ENCODE measurements around the gene GINS3.
"Not testable (repeated sequence)": the region's sequence is repeated elsewhere in the genome, so short reads cannot be mapped to it uniquely, and the experiment has no call there.

GINS3 gene

DNA sequence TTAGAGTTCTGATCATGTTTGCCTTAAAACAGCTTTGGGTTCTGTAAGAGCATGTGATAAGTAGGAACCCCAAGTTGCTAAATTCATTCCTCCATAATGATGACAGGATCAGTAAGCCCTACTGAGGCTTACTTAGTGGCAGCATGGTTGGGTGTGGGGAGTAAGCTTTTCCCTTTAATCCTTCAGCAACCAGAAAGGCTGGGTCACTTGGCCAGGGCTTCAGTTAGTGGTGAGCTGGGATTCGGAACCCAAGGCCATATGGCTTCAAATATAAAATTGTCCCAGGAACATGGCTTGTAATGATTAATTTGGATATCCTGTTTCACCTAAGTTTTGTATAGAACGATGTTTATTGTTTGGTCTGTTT is 850 bp downstream of the GINS3 start:
- H3K4me2 ChIP-seq (ENCODE audit: low read depth, low read length, poor library complexity, severe bottlenecking) = peak overlapping the region; percentile 78
- H3K27me3 ChIP-seq (ENCODE audit: insufficient read depth, low read length, poor library complexity, severe bottlenecking) = peaks cover 27% of the 10 kb centered on the region
- H4K20me1 ChIP-seq (ENCODE audit: insufficient read depth, low read length, poor library complexity, severe bottlenecking) = no peaks in the 10 kb centered on the region
- peak overlapping the region; percentile 96 for H2AFZ ChIP-seq (ENCODE audit: low read length)
- H3K9me2 ChIP-seq (replicated peaks; ENCODE audit: low read depth, low read length) = no peaks in the 10 kb centered on the region
- no peak for TF ChIP-seq EZH2phosphoT487 (IDR thresholded peaks at IDR 0.05; ENCODE audit: borderline replicate concordance)
- TF ChIP-seq, protein P1, sequence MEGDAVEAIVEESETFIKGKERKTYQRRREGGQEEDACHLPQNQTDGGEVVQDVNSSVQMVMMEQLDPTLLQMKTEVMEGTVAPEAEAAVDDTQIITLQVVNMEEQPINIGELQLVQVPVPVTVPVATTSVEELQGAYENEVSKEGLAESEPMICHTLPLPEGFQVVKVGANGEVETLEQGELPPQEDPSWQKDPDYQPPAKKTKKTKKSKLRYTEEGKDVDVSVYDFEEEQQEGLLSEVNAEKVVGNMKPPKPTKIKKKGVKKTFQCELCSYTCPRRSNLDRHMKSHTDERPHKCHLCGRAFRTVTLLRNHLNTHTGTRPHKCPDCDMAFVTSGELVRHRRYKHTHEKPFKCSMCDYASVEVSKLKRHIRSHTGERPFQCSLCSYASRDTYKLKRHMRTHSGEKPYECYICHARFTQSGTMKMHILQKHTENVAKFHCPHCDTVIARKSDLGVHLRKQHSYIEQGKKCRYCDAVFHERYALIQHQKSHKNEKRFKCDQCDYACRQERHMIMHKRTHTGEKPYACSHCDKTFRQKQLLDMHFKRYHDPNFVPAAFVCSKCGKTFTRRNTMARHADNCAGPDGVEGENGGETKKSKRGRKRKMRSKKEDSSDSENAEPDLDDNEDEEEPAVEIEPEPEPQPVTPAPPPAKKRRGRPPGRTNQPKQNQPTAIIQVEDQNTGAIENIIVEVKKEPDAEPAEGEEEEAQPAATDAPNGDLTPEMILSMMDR (conservative IDR thresholded peaks at IDR 0.05; ENCODE audit: low read length) = no peak
- no peaks in the 10 kb centered on the region for H3F3A ChIP-seq (ENCODE audit: low read depth)
- peaks cover 24% of the 10 kb centered on the region for H3K79me2 ChIP-seq (ENCODE audit: insufficient read depth, low read length)
- H3K4me1 ChIP-seq (ENCODE audit: insufficient read depth, low read length, poor library complexity, severe bottlenecking) = peaks cover 16% of the 10 kb centered on the region
- no peaks in the 10 kb centered on the region for H3K9me3 ChIP-seq (ENCODE audit: insufficient read depth, low read depth, low read length)
- no peaks in the 10 kb centered on the region for H3K36me3 ChIP-seq (ENCODE audit: insufficient read depth, low read length)
- H3K9ac ChIP-seq (ENCODE audit: low read depth, low read length, poor library complexity, severe bottlenecking) = peak overlapping the region; percentile 87
- peak overlapping the region; percentile 95 for H3K4me3 ChIP-seq (ENCODE audit: low read length, poor library complexity, severe bottlenecking)

DNA sequence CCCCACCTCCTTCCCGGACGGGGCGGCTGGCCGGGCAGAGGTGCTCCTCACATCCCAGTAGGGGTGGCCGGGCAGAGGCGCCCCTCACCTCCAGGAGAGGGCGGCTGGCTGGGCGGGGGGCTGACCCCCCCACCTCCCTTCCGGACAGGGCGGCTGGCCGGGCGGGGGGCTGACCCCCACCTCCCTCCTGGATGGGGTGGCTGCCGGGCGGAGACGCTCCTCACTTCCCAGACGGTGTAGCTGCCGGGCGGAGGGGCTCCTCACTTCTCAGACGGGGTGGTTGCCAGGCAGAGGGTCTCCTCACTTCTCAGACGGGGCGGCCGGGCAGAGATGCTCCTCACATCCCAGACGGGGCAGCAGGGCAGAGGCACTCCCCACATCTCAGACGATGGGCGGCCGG is 4.6 kb downstream of the GINS3 start:
- H3K36me3 ChIP-seq (ENCODE audit: insufficient read depth, low read length) = not testable (repeated sequence)

DNA sequence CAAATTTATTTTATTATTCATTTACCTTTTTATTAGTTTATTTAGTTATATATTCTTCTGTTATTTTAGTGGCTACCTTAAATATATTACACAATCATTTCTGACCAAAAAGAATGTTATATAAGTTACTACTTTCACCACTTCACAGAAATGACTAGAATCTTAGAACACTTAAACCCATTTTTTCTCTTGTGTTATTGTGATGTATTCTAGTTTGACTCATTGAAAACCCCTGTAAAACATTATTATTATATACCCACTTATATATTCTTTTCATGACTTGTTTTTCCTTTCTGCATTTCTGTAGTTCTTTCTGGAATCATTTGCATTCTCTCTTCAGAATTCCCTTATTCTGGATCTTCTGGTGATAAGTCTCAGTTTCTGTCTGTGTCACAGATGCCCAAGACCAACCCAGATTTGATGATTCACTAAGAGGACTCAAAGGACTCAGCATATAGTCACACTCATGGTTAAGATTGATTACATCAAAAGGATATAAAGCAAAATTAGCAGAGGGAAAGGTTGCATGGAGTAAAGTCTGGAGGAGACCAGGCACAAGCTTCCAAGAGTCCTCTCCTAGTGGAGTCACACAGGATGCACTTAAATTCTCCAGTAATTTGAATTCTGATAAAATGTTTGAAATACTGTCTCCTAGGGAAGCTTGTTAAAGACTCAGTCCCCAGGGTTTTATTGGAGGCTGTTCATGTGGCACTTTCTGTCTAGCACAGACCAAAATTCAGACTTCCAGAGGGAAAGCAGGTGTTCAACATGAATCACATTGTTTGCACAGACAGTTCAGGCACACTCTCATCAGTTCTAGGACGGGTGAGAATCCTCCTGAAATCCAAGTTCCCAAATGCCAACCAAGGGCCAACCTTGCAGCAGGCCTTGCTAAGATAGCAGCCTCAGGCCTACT is 7.7 kb downstream of the GINS3 start:
- Histone ChIP-seq H3K4me3 (ENCODE audit: low read length, poor library complexity, severe bottlenecking) (no peak overlapping the region), H3K4me1 (ENCODE audit: insufficient read depth, low read length, poor library complexity, severe bottlenecking) (no peaks in the 10 kb centered on the region), H2AFZ (ENCODE audit: low read length) (no peak overlapping the region), H3K9ac (ENCODE audit: low read depth, low read length, poor library complexity, severe bottlenecking) (no peak overlapping the region), H3F3A (ENCODE audit: low read depth) (no peaks in the 10 kb centered on the region), H3K27me3 (ENCODE audit: insufficient read depth, low read length, poor library complexity, severe bottlenecking) (no peaks in the 10 kb centered on the region), H3K9me3 (ENCODE audit: insufficient read depth, low read depth, low read length) (no peaks in the 10 kb centered on the region), H3K4me2 (ENCODE audit: low read depth, low read length, poor library complexity, severe bottlenecking) (no peak overlapping the region), H3K36me3 (ENCODE audit: insufficient read depth, low read length) (peaks cover 19% of the 10 kb centered on the region; the same call in 1 of the 2 replicates), H3K9me2 (replicated peaks; ENCODE audit: low read depth, low read length) (no peaks in the 10 kb centered on the region), H3K79me2 (ENCODE audit: insufficient read depth, low read length) (peaks cover under 1% of the 10 kb centered on the region; the same call in 1 of the 2 replicates), H4K20me1 (ENCODE audit: insufficient read depth, low read length, poor library complexity, severe bottlenecking) (no peaks in the 10 kb centered on the region)
- TF ChIP-seq, protein P1 (conservative IDR thresholded peaks at IDR 0.05; ENCODE audit: low read length) = no peak

More for the DNA sequence above, 4.6 kb downstream of the GINS3 start:
- not testable (repeated sequence) for H3K27me3 ChIP-seq (ENCODE audit: insufficient read depth, low read length, poor library complexity, severe bottlenecking); H3K9me3 ChIP-seq (ENCODE audit: insufficient read depth, low read depth, low read length); H4K20me1 ChIP-seq (ENCODE audit: insufficient read depth, low read length, poor library complexity, severe bottlenecking); H3K9me2 ChIP-seq (replicated peaks; ENCODE audit: low read depth, low read length); H2AFZ ChIP-seq (ENCODE audit: low read length); H3K4me2 ChIP-seq (ENCODE audit: low read depth, low read length, poor library complexity, severe bottlenecking); H3F3A ChIP-seq (ENCODE audit: low read depth); H3K9ac ChIP-seq (ENCODE audit: low read depth, low read length, poor library complexity, severe bottlenecking); H3K4me3 ChIP-seq (ENCODE audit: low read length, poor library complexity, severe bottlenecking)
- peaks cover 15% of the 10 kb centered on the region for H3K4me1 ChIP-seq (ENCODE audit: insufficient read depth, low read length, poor library complexity, severe bottlenecking)
- H3K79me2 ChIP-seq (ENCODE audit: insufficient read depth, low read length) = peaks cover 24% of the 10 kb centered on the region

DNA sequence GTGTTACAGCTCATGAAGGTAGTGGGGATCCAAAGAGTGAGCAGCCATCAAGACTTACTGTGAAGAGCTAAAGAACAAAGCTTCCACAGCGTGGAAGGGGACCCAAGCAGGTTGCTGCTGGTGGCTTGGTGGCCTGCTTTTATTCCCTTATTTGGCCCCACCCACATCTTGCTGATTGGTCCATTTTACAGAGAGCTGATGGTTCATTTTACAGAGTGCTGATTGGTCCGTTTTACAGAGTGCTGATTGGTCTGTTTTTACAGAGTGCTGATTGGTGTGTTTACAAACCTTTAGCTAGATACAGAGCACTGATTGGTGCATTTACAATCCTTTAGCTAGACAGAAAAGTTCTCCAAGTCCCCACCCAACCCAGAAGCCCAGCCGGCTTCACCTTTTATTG is 9.0 kb downstream of the GINS3 start:
- H3F3A ChIP-seq (ENCODE audit: low read depth); H3K9me3 ChIP-seq (ENCODE audit: insufficient read depth, low read depth, low read length); H3K79me2 ChIP-seq (ENCODE audit: insufficient read depth, low read length); H3K4me3 ChIP-seq (ENCODE audit: low read length, poor library complexity, severe bottlenecking); H3K9me2 ChIP-seq (replicated peaks; ENCODE audit: low read depth, low read length); H3K4me1 ChIP-seq (ENCODE audit: insufficient read depth, low read length, poor library complexity, severe bottlenecking); H3K4me2 ChIP-seq (ENCODE audit: low read depth, low read length, poor library complexity, severe bottlenecking); H3K27me3 ChIP-seq (ENCODE audit: insufficient read depth, low read length, poor library complexity, severe bottlenecking); H4K20me1 ChIP-seq (ENCODE audit: insufficient read depth, low read length, poor library complexity, severe bottlenecking); H3K9ac ChIP-seq (ENCODE audit: low read depth, low read length, poor library complexity, severe bottlenecking); H2AFZ ChIP-seq (ENCODE audit: low read length): not testable (repeated sequence)
- peaks cover 23% of the 10 kb centered on the region; the same call in 1 of the 2 replicates for H3K36me3 ChIP-seq (ENCODE audit: insufficient read depth, low read length)

Data from Loucy (cell line).